Hematopoietic multipotent progenitor cell (in vitro differentiated cells): ENCODE data around the gene RUFY3. TPM values are rescaled to one million over a fixed set of nuclear protein-coding genes. Genes with fewer than 3 reads are reported as not detected.
"Not testable (repeated sequence)": the region's sequence is repeated elsewhere in the genome, so short reads cannot be mapped to it uniquely, and the experiment has no call there.

Source experiments
- DNase-seq, 3 donors: peaks; one replicate each; pipeline ENCODE4 v3.0.0-alpha.2; 2011 to 2015; ENCODE audit warnings: low read depth in 2 of 3, low spot score in 2 of 3
- small RNA-seq: library from RNA; depleted of rRNA; stranded (forward); fragments of <200 nt; gene quantifications from one replicate; pipeline ENCODE3, GENCODE V24; 2012
- total RNA-seq: library from RNA; depleted of rRNA; stranded (reverse); fragments of >200 nt; gene quantifications from one replicate; pipeline ENCODE4 v1.2.3, GENCODE V29; 2012

The RUFY3 gene
- total RNA-seq, 1 donor, result 15.6 TPM

DNA sequence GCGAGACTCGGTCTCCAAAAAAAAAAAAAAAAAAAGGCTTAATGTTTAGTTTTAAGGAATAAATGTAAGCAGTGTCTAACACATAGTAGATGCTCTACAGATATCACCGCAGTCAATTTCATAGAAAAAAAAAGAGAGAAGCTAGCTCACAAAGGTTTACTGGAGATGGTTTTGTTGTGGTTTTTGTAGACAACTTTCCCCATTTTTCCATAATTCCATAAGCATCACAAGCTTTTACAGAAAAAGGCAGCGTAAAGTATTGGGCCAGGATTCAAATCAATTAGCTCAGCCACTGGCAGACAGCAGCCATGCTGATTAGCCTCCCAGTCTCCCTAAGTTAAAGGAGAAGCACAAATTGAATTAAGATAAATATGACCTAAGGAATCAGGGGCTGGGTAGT is 116.4 kb downstream of the RUFY3 start:
- DNase-seq, result no peak

DNA sequence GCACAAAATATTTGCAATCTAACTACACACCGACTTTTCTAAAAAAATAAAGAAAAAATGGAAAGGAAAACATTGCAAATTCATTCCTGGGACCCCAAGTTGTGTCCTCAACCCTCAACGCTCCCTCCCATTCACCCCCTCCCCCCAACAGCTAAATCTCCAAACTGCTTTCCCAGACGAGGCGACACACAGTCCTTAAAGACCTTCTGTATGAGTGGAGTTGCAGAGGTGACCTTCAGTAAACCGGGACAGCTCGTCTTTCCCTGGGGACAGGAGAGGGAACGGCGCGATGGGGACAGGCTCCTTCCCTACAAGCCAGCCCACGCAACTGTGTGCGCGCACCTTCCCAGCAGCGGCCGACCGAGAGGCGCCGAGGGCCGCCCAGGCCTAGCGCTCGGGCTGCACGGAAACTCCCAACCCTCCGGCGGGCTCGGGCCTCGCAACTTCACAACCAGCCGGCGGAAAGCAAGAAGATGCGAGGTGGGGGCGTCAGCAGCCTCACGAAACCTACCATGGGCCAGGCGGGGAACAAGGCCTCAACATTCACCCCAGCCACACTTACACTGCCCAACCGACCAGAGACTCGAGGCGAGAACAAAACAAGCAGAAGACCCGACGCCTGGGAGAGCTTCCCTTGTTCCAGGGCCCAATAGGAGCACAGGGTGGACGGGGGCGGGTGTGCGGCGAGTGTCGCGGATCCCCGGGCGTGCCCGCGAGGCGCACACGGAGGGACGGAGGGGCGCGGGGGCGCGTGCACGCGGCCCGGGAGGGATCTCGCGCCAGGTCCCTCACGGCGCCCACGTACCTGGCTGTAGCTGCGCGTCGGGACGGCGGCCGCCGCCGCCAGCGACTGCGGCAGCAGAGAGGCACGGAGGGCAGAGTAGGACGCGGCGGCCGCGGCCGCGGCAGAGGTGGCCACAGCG is 117.2 kb downstream of the RUFY3 start:
- DNase-seq, result peak; percentile 47 to 81 (median 78)

DNA sequence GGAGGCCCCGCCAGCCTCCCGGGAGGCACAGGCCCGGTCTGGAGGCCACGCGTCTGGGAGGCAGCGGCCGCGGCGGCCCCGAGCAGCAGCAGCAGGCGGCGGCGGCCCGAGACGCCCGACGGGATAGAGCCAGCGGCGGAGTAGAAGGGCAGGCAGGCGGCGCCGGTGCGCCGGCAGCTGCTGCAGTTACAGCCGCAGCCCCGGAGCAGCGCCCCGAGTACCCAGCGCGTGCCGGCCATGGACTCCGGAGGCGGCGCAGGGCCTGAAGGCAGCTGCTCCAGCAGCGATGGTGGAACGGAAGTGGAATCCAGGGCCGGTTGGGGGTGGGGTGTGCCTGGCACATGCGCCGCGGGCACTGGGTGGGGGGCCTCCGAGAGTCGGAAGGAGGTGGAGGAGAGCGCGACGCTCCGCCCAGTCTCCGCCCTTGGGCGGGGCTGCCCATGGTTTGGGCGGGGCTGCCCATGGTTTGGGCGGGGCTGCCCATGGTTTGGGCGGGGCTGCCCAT is 117.9 kb downstream of the RUFY3 start, which contains the start of gene GRSF1:
Gene GRSF1 (minus strand): TSS at position 302 of the 505 bp plus-strand sequence. CDS start 63 bp downstream, at position 239.
- peak; percentile 86 to 94 (median 93) for DNase-seq

DNA sequence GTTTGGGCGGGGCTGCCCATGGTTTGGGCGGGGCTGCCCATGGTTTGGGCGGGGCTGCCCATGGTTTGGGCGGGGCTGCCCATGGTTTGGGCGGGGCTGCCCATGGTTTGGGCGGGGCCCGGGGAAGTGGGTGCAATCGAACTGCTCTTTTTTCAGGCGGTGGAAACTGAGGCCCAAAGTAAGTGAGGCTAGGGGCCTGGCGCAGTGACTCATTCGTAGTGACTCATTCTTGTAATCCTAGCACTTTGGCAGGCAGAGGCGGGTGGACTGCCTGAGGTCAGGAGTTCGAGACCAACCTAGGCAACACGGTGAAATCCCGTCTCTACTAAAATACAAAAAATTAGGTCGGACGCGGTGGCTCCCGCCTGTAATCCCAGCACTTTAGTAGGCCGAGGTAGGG is 118.4 kb downstream of the RUFY3 start:
- peak; percentile 38 to 46 (median 39) for DNase-seq

DNA sequence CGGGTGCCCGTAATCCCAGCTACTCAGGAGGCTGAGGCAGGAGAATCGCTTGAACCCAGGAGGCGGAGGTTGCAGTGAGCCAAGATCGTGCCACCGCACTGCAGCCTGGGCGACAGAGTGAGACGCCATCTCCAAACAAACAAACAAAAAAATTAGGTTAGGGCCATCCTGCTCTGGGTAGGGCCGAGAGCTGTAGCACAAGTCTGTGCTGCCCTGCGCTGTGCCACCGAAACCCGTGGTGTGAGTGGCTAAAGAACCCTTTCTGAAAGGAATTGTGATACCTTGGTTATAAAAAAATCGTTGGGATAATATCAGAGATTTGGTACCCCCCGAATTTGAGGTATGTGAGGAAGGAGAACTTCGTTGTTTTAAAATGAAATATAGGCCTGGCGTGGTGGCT is 118.9 kb downstream of the RUFY3 start:
- DNase-seq, result not testable (repeated sequence)

DNA sequence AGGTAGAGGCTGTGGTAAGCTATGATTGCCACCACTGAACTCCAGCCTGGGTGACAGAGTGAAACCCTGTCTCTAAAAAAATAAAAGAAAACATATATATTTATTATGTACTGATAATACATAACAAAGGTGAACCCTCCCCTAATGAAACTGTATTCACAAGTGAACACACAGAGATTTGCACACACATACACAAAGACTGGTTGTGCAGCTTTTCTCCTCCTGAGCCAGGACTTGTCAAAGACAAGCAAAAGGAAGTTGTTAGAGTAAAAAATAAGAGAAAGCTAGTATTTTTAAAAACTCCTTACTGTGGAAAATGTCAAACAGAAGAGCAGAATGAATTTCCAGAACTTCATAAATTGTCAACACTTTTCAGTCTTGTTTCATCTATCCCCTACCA is 119.4 kb downstream of the RUFY3 start:
- DNase-seq, result no peak

DNA sequence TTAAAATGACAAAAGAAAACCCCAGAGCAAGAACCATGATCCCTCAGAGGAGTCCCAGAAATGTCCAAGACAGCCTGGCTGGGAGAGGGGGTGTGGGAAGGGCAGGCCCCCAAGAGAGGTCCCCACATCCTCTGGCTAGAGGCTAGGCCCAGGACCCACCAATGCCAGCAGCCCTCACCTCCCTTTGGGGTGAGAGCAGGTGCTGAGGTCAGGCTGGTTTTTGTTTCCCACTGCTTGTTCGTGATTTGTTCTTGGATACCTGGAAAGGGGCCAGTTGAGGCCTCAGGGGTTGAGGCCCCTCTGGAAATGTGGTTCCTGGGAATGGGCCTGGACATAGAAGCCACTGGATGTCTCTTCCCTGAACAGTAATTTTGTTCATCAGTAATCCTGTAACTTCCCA is 120.2 kb downstream of the RUFY3 start:
- no peak for DNase-seq

DNA sequence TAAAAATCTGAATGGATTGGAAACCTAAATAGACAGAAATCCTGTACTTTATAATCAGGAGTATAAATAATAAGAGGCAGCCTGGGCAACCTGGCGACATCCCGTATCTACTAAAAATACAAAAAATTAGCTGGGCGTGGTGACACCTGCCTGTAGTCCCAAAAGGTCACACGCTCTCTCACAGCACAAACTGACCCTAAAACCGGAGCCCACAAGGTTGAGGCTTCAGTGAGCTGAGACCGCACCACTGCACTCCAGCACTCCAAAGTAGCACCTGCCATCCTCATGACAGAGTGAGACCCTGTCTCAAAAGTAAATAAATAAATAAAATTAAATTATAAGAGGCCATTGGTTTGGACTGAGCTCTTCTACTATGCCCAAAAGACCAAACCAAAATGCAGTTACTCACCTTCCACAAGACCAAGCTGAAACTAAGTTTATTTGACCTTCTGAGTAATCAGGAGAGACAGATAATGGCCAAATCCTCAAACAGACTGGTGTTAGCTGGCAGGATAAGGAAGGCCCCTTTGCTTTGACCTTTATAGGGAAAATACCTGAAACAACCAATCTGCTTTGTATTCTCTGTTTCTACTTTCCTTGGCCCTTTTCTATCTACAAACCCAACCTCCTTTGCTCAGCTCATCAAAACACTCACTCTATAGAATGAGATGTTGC is 121.1 kb downstream of the RUFY3 start:
- DNase-seq, result no peak

DNA sequence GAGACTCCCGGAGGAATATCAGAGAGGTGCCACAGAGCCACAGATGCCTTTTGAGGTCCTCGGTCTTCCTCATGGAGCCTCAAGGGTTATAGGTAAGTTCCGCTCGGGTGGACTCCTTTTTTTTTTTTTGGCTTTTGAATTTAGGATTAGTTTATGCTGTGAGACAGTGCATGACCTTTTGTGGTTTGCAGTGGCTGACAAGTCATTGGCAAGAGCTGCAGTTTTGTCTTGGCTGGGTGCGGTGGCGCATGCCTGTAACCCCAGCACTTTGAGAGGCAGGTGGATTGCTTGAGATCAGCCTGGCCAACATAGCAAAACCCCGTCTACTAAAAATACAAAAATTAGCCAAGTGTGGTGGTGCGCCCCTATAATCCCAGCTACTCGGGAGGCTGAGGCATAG is 122.4 kb downstream of the RUFY3 start:
- no peak for DNase-seq

DNA sequence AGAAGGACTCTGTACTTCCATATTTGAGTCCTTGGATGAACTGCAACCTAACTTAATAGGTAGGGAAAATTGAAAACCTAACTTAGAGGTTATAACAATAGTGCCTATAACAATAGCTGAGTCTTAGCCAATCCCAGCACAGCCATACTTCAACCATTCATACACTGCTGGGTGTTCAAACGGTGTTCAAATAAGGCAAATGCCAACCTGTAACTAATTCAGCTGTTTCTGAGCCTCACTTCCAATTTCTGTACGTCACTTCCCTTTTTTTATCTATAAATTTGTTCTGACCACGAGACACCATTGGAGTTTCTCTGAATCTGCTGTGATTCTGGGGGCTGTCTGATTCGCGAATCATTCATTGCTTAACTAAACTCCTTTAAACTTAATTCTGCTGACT is 127.5 kb downstream of the RUFY3 start:
- peak in 1 of 3 donors; percentile 42 for DNase-seq

DNA sequence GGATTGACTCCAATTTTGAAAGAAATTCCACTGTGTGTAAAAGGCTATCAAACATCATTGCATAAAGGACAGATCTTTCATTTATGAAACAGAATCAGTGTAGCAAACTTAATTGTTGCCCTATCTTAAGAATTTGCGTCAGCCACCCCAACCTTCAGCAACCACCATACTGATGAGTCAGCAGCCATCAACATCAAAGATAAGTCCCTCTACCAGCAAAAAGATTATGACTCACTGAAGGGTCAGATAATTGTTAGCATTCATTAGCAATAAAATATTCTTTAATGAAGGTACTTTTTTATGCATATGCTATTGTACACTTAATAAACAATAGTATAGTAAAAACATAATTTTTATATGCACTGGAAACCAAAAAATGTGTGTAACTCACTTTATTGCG is 133.7 kb downstream of the RUFY3 start:
- DNase-seq, result no peak

Small RNA genes lying within 50 kb of the gene (small RNA-seq; reads per million reads assigned to genes)
- not detected for gene RF00026
- gene RNU6-520P, result not detected
- 0.20 reads per million for gene RNU6-784P
- gene RNU6-891P, result not detected

Other genes starting within 250 kb of the RUFY3 start
- not detected for gene MUC7, start 249.8 kb upstream of the RUFY3 start, total RNA-seq
- not detected for gene AMTN, start 203.4 kb upstream of the RUFY3 start, total RNA-seq
- not detected for gene AMBN, start 129.7 kb upstream of the RUFY3 start, total RNA-seq
- not detected for gene ENAM, start 93.2 kb upstream of the RUFY3 start, total RNA-seq
- gene JCHAIN, start 55.5 kb upstream of the RUFY3 start, total RNA-seq, result 5.9 TPM
- 12.7 TPM for gene UTP3, start 33.4 kb upstream of the RUFY3 start, total RNA-seq
- gene GRSF1, start 117.9 kb downstream of the RUFY3 start, total RNA-seq, result 29.4 TPM
- 4.8 TPM for gene MOB1B, start 180.4 kb downstream of the RUFY3 start, total RNA-seq